H1 (cell line): ENCODE measurements around the gene GMIP. TPM values are rescaled to one million over a fixed set of nuclear protein-coding genes. Genes with fewer than 3 reads are reported as not detected.

Experiments
- CTCF ChIA-PET: fragments of 300-600 bp; sonication (Branson Sonifier 250); formaldehyde crosslinking; loops from one replicate; lab custom pipeline; 2021; ENCODE audit not compliant: partially characterized antibody; lab: Charles Lee
- POLR2A ChIA-PET: fragments of 300-600 bp; sonication (Branson Sonifier 250); formaldehyde crosslinking; loops from one replicate; lab custom pipeline; 2021; ENCODE audit warnings: inconsistent platforms; ENCODE audit not compliant: partially characterized antibody; lab: Charles Lee
- DNase-seq, 2 experiments: peaks; one replicate each; pipeline versions ENCODE4 v3.0.0 to v3.0.0-alpha.2; 2010 to 2022; ENCODE audit warnings: low spot score in 2 of 2, low read depth in 1 of 2, mixed read lengths in 1 of 2
- FAIRE-seq: peaks from 2 replicates; lab custom pipeline; 2011; peaks lifted over from hg19 to GRCh38; lab: Jason Lieb, UNC
- H2AFZ ChIP-seq: 2 replicates; pipeline ENCODE4 v1.8.1; 2012; ENCODE audit warnings: low read length, inconsistent platforms
- H2AK5ac ChIP-seq: 2 replicates; pipeline ENCODE4 v1.6.1; 2013; ENCODE audit warnings: low read depth, low read length
- H2BK120ac ChIP-seq: replicated peaks from 2 replicates; pipeline ENCODE3; 2013; ENCODE audit warnings: low read depth, low read length, inconsistent platforms
- H2BK12ac ChIP-seq: 2 replicates; pipeline ENCODE4 v1.6.1; 2013; ENCODE audit warnings: low read depth, low read length
- H2BK15ac ChIP-seq: 2 replicates; pipeline ENCODE4 v1.6.1; 2013; ENCODE audit warnings: low read length
- H2BK20ac ChIP-seq: 2 replicates; pipeline ENCODE4 v1.6.1; 2013; ENCODE audit warnings: low read length
- H2BK5ac ChIP-seq: 2 replicates; pipeline ENCODE4 v1.6.1; 2013; ENCODE audit warnings: low read depth, low read length
- H3K14ac ChIP-seq: 2 replicates; pipeline ENCODE4 v1.6.1; 2013; ENCODE audit warnings: inconsistent platforms; ENCODE audit not compliant: insufficient read length
- H3K18ac ChIP-seq: 2 replicates; pipeline ENCODE4 v1.6.1; 2013; ENCODE audit warnings: low read length; ENCODE audit errors: extremely low read depth
- H3K23ac ChIP-seq: 2 replicates; pipeline ENCODE4 v1.6.1; 2013; ENCODE audit warnings: inconsistent platforms; ENCODE audit not compliant: insufficient read length
- H3K23me2 ChIP-seq: 2 replicates; pipeline ENCODE4 v1.6.1; 2013; ENCODE audit warnings: low read depth, low read length
- H3K27ac ChIP-seq: 2 replicates; pipeline ENCODE4 v1.6.1; 2011; ENCODE audit warnings: low read depth, low read length, inconsistent platforms
- H3K27me3 ChIP-seq, 4 experiments: replicated peaks in 1 of 4; 1 replicate in 1 of 4; 2 replicates in 3 of 4; pipeline versions ENCODE4 v1.6.1 to v1.8.1; 2011 to 2013; ENCODE audit warnings: low read length in 3 of 4, mild to moderate bottlenecking in 3 of 4, inconsistent platforms in 2 of 4, mixed read lengths in 2 of 4, moderate library complexity in 1 of 4; ENCODE audit not compliant: control insufficient read depth in 3 of 4, insufficient read depth in 3 of 4; ENCODE audit errors: extremely low read depth in 1 of 4
- H3K36me3 ChIP-seq, 4 experiments: 2 replicates each; pipeline versions ENCODE4 v1.6.1 to v1.8.1; 2011 to 2013; ENCODE audit warnings: mild to moderate bottlenecking in 4 of 4, low read length in 3 of 4, moderate library complexity in 2 of 4, control low read depth in 1 of 4, inconsistent platforms in 1 of 4; ENCODE audit not compliant: insufficient read depth in 4 of 4, control insufficient read depth in 2 of 4
- H3K4ac ChIP-seq: replicated peaks from 2 replicates; pipeline ENCODE3; 2013; ENCODE audit warnings: low read length, low read depth, mixed read lengths, inconsistent platforms; ENCODE audit not compliant: insufficient read length
- H3K4me1 ChIP-seq, 4 experiments: replicated peaks in 1 of 4; 1 replicate in 1 of 4; 2 replicates in 3 of 4; pipeline versions ENCODE4 v1.6.1 to v1.8.1; 2011 to 2013; ENCODE audit warnings: low read length in 3 of 4, inconsistent platforms in 2 of 4, mixed read lengths in 1 of 4; ENCODE audit not compliant: insufficient read depth in 4 of 4, control insufficient read depth in 3 of 4
- H3K4me2 ChIP-seq, 2 experiments: 2 replicates each; pipeline versions ENCODE4 v1.6.1 to v1.8.1; 2011 to 2013; ENCODE audit warnings: low read depth in 2 of 2, low read length in 2 of 2, control low read depth in 1 of 2, inconsistent platforms in 1 of 2, mild to moderate bottlenecking in 1 of 2; ENCODE audit not compliant: insufficient read depth in 1 of 2
- H3K4me3 ChIP-seq, 4 experiments: fragments of 200-600, 300-600 bp in 1 of 4; sonication (generic), shearing (Covaris generic), sonication (Bioruptor Twin) in 1 of 4; 2 replicates each; pipeline versions ENCODE4 v1.5.1 to v1.8.1; 2011 to 2016; ENCODE audit warnings: low read length in 4 of 4, low read depth in 3 of 4, control low read depth in 2 of 4, inconsistent platforms in 2 of 4, mild to moderate bottlenecking in 2 of 4, mixed read lengths in 1 of 4, moderate library complexity in 1 of 4; ENCODE audit not compliant: insufficient read depth in 2 of 4; ENCODE audit errors: extremely low read depth in 1 of 4
- H3K56ac ChIP-seq: replicated peaks from 2 replicates; pipeline ENCODE3; 2013; ENCODE audit warnings: low read depth, mild to moderate bottlenecking, mixed read lengths, low read length, inconsistent platforms; ENCODE audit not compliant: insufficient read length
- H3K79me1 ChIP-seq: 2 replicates; pipeline ENCODE4 v1.6.1; 2013; ENCODE audit warnings: low read depth, low read length, control low read depth
- H3K79me2 ChIP-seq, 2 experiments: 2 replicates each; pipeline versions ENCODE4 v1.6.1 to v1.8.1; 2012 to 2013; ENCODE audit warnings: low read length in 2 of 2, mild to moderate bottlenecking in 2 of 2, inconsistent platforms in 1 of 2; ENCODE audit not compliant: insufficient read depth in 2 of 2, control insufficient read depth in 1 of 2
- H3K9ac ChIP-seq, 4 experiments: replicated peaks in 1 of 4; 1 replicate in 1 of 4; 2 replicates in 3 of 4; pipeline versions ENCODE4 v1.6.1 to v1.8.1; 2011 to 2013; ENCODE audit warnings: low read depth in 3 of 4, low read length in 3 of 4, control low read depth in 2 of 4, mild to moderate bottlenecking in 2 of 4, moderate library complexity in 2 of 4, inconsistent platforms in 1 of 4; ENCODE audit errors: extremely low read depth in 1 of 4
- H3K9me3 ChIP-seq, 2 experiments: 2 replicates each; pipeline versions ENCODE4 v1.6.1 to v1.8.1; 2012 to 2013; ENCODE audit warnings: mild to moderate bottlenecking in 2 of 2, moderate library complexity in 2 of 2, control low read depth in 1 of 2, inconsistent platforms in 1 of 2, low read depth in 1 of 2, low read length in 1 of 2, mixed read lengths in 1 of 2; ENCODE audit not compliant: insufficient read depth in 2 of 2
- H4K20me1 ChIP-seq, 2 experiments: replicated peaks in 1 of 2; 2 replicates each; pipeline versions ENCODE3 to v1.8.1; 2011 to 2013; ENCODE audit warnings: inconsistent platforms in 2 of 2, low read length in 2 of 2, mild to moderate bottlenecking in 1 of 2; ENCODE audit not compliant: insufficient read depth in 2 of 2, control insufficient read depth in 1 of 2
- H4K5ac ChIP-seq: 2 replicates; pipeline ENCODE4 v1.6.1; 2013; ENCODE audit warnings: low read length, low read depth, mixed read lengths, inconsistent platforms; ENCODE audit not compliant: insufficient read length
- H4K8ac ChIP-seq: 2 replicates; pipeline ENCODE4 v1.8.0; 2013; ENCODE audit warnings: mild to moderate bottlenecking, moderate library complexity, low read length, inconsistent platforms; ENCODE audit not compliant: insufficient read depth; ENCODE audit errors: extremely low read depth
- H4K91ac ChIP-seq: replicated peaks from 2 replicates; pipeline ENCODE3; 2013; ENCODE audit warnings: low read length, mixed read lengths, inconsistent platforms; ENCODE audit not compliant: insufficient read length
- GTF2F1 ChIP-seq: IDR thresholded peaks from 2 replicates; pipeline ENCODE4 v1.6.1; 2012; ENCODE audit warnings: low read depth, low read length, improper control_type of control experiment, borderline replicate concordance
- PHF8 ChIP-seq: fragments of 200-600 bp; sonication (generic); conservative IDR thresholded peaks from 2 replicates; pipeline ENCODE4 v1.7.1; 2012; ENCODE audit warnings: low read depth, mild to moderate bottlenecking, inconsistent platforms, low read length, moderate library complexity
- RAD21 ChIP-seq, 2 experiments: IDR thresholded peaks in 1 of 2; conservative IDR thresholded peaks in 1 of 2; 2 replicates each; pipeline ENCODE4 v1.6.1; 2011; ENCODE audit warnings: low read depth in 2 of 2, low read length in 2 of 2, improper control_type of control experiment in 1 of 2, inconsistent platforms in 1 of 2, mild to moderate bottlenecking in 1 of 2, moderate library complexity in 1 of 2
- RXRA ChIP-seq: IDR thresholded peaks from 2 replicates; pipeline ENCODE4 v1.6.1; 2011; ENCODE audit warnings: low read depth, mild to moderate bottlenecking, low read length, moderate library complexity; ENCODE audit not compliant: insufficient read depth
- SIN3A ChIP-seq, 2 experiments: IDR thresholded peaks in 1 of 2; conservative IDR thresholded peaks in 1 of 2; 2 replicates each; pipeline ENCODE4 v1.6.1; 2011 to 2012; ENCODE audit warnings: low read length in 2 of 2, improper control_type of control experiment in 1 of 2, low read depth in 1 of 2, mild to moderate bottlenecking in 1 of 2
- WGBS, 2 experiments: shearing (Covaris generic) in 1 of 2; methylation state at CpG; one replicate each; pipeline versions ENCODE4 v1.1.6 to v1.1.7; 2013 to 2015; ENCODE audit warnings: low lambda C conversion rate in 2 of 2, mixed read lengths in 2 of 2, inconsistent platforms in 1 of 2, low coverage in 1 of 2, missing lambda C conversion rate in 1 of 2; ENCODE audit not compliant: insufficient replicate concordance in 2 of 2, insufficient coverage in 1 of 2, insufficient read length in 1 of 2; ENCODE audit errors: extremely low coverage in 1 of 2, missing lambda C conversion rate in 1 of 2; 5-methylcytosine and 5-hydroxymethylcytosine counted together
- polyA plus RNA-seq, 7 experiments: library from polyadenylated mRNA; depleted of rRNA in 3 of 7; stranded (reverse) in 5 of 7; unstranded in 2 of 7; fragments of >200 nt in 5 of 7; fragments of 200-250 nt in 2 of 7; gene quantifications; 1 replicate in 5 of 7; 2 replicates in 1 of 7; 4 replicates in 1 of 7; pipeline versions ENCODE4 v1.2.1 to v1.2.3, GENCODE V29; 2011 to 2013; ENCODE audit warnings: missing spikeins in 2 of 7, mixed read lengths in 2 of 7
- total RNA-seq: library from RNA; stranded (reverse); fragmentation: NEBNext Ultra II Directional; extraction: Animal tissue kit (Norgen Biotek cat#: 25700); gene quantifications from 2 replicates; pipeline ENCODE4 v1.2.1, GENCODE V29; 2021

Gene GMIP
- total and polyA plus RNA-seq, 2 of the 8 experiments (the other 6 are each of a cell fraction or from before 2014, with no cell fraction given), result 5.7 to 18.1 TPM

GRCh38 chr19:19642506-19643157, 825 bp downstream of the GMIP start:
- peak overlapping the region; percentile 69; the same call in 1 of the 2 replicates for H2AFZ ChIP-seq
- no peaks in the 10 kb centered on the region for H3K27me3 ChIP-seq
- H2BK15ac ChIP-seq, result peak overlapping the region; percentile 81; the same call in 1 of the 2 replicates
- H3K23ac ChIP-seq, result no peak overlapping the region
- H2BK12ac ChIP-seq, result 0 out of 2 replicates have a peak overlapping the region, but pooled peaks have one; percentile 7
- H3K18ac ChIP-seq, result peak overlapping the region; percentile 78
- H3K36me3 ChIP-seq, result peaks cover 10 to 28% (median 21%) of the 10 kb centered on the region in 4 experiments
- WGBS, 2 experiments, result 30% methylated on average over 14 of the region's 16 CpGs; no CpG with 5 or more reads in 1 of the 2 experiments
- DNase-seq (no peak), FAIRE-seq (no peak)
- H3K14ac ChIP-seq, result no peak overlapping the region
- no peaks in the 10 kb centered on the region for H3K9me3 ChIP-seq
- peak overlapping the region; percentile 70; the same call in 1 of the 2 replicates for H2AK5ac ChIP-seq
- peak overlapping the region; percentile 72 to 85 for H3K4me2 ChIP-seq
- H3K79me1 ChIP-seq, result no peaks in the 10 kb centered on the region
- no peak overlapping the region for H2BK5ac ChIP-seq
- H3K79me2 ChIP-seq, result no peaks in the 10 kb centered on the region
- H3K23me2 ChIP-seq, result peaks cover 4% of the 10 kb centered on the region; the same call in 1 of the 2 replicates
- CTCF ChIA-PET, result interaction anchor here (0.7 kb wide), 1 partner anchor 75 kb away, joined by 4 read pairs; no protein-coding TSS in a partner anchor
- H2BK120ac ChIP-seq, result no peak overlapping the region
- peaks cover 3 to 5% of the 10 kb centered on the region in 2 experiments for H4K20me1 ChIP-seq
- POLR2A ChIA-PET, result no interaction called here
- peak overlapping the region; percentile 33; the same call in 1 of the 2 replicates for H3K27ac ChIP-seq
- H2BK20ac ChIP-seq, result no peak overlapping the region
- peak overlapping the region; percentile 31 for H4K91ac ChIP-seq
- peak overlapping the region; percentile 25 for H3K4ac ChIP-seq
- no peak overlapping the region for H4K5ac ChIP-seq
- H3K4me3 ChIP-seq, result peak overlapping the region; percentile 77 to 85 (median 80)
- peaks cover 0 to 8% (median 5%) of the 10 kb centered on the region in 4 experiments; a peak in 6 of 7 replicates for H3K4me1 ChIP-seq
- H3K9ac ChIP-seq, result peak overlapping the region in 2 of 4 experiments; percentile 56 to 59; a peak in 3 of 7 replicates
- no peak overlapping the region for H3K56ac ChIP-seq
- H4K8ac ChIP-seq, result peak overlapping the region; percentile 23
- TF ChIP-seq SIN3A (conservative IDR thresholded peaks at IDR 0.05 in 1 of 2, IDR thresholded peaks at IDR 0.05 in 1 of 2; ENCODE audit: low read depth in 1 of 2, low read length in 2 of 2), result no peak
- no peak for TF ChIP-seq RAD21 (IDR thresholded peaks at IDR 0.05 in 1 of 2, conservative IDR thresholded peaks at IDR 0.05 in 1 of 2; ENCODE audit: low read depth in 2 of 2, low read length in 2 of 2)
- TF ChIP-seq RXRA, result no peak
- TF ChIP-seq GTF2F1, result no peak
- no peak for TF ChIP-seq PHF8
